Ectodermal cell (in vitro differentiated cells): ENCODE data around the gene SHKBP1.

ENCODE experiments used
- H3K27ac ChIP-seq: 2 replicates; pipeline ENCODE4 v1.7.0; 2013; ENCODE audit warnings: mild to moderate bottlenecking, low read depth, low read length; ENCODE audit not compliant: insufficient read depth, poor library complexity, severe bottlenecking
- H3K27me3 ChIP-seq: 2 replicates; pipeline ENCODE4 v1.7.0; 2013; ENCODE audit warnings: mild to moderate bottlenecking, low read length; ENCODE audit not compliant: insufficient read depth, control insufficient read depth, poor library complexity, severe bottlenecking
- H3K36me3 ChIP-seq: one replicate; pipeline ENCODE4 v1.7.0; 2013; ENCODE audit warnings: low read length; ENCODE audit not compliant: control insufficient read depth, insufficient read depth
- H3K4me1 ChIP-seq: one replicate; pipeline ENCODE4 v1.7.0; 2013; ENCODE audit warnings: low read length; ENCODE audit not compliant: control insufficient read depth, insufficient read depth
- H3K4me3 ChIP-seq: 2 replicates; pipeline ENCODE4 v1.7.0; 2013; ENCODE audit warnings: low read depth, low read length, control low read depth; ENCODE audit not compliant: insufficient read depth
- H3K9me3 ChIP-seq: 2 replicates; pipeline ENCODE4 v1.7.0; 2013; ENCODE audit warnings: mild to moderate bottlenecking, low read length, moderate library complexity; ENCODE audit not compliant: control insufficient read depth
- WGBS, 2 experiments: methylation state at CpG; one replicate each; pipeline ENCODE4 v1.1.7; 2013; ENCODE audit warnings: missing lambda C conversion rate in 2 of 2; 5-methylcytosine and 5-hydroxymethylcytosine counted together

The SHKBP1 gene

GRCh38 chr19:40639638-40639982 is 62.9 kb downstream of the SHKBP1 start:
- WGBS, 2 experiments, result 86 to 88% methylated on average over 6 of the region's 6 CpGs
- no peaks in the 10 kb centered on the region for H3K36me3 ChIP-seq
- H3K27ac ChIP-seq, result no peak overlapping the region

GRCh38 chr19:40640744-40641143 is 64.1 kb downstream of the SHKBP1 start:
- H3K27me3 ChIP-seq, result peaks cover 2% of the 10 kb centered on the region
- no peaks in the 10 kb centered on the region for H3K4me1 ChIP-seq
- H3K9me3 ChIP-seq, result no peaks in the 10 kb centered on the region
- H3K27ac ChIP-seq, result no peak overlapping the region
- no peak overlapping the region for H3K4me3 ChIP-seq
- no peaks in the 10 kb centered on the region for H3K36me3 ChIP-seq
- 63 to 64% methylated on average over 5 of the region's 5 CpGs for WGBS, 2 experiments

More at GRCh38 chr19:40639638-40639982, 62.9 kb downstream of the SHKBP1 start:
- Histone ChIP-seq H3K4me3 (no peak overlapping the region), H3K27me3 (peaks cover 11% of the 10 kb centered on the region), H3K9me3 (no peaks in the 10 kb centered on the region), H3K4me1 (no peaks in the 10 kb centered on the region)
